ENCODE results near the gene NPAS3.

NPAS3 gene

DNA sequence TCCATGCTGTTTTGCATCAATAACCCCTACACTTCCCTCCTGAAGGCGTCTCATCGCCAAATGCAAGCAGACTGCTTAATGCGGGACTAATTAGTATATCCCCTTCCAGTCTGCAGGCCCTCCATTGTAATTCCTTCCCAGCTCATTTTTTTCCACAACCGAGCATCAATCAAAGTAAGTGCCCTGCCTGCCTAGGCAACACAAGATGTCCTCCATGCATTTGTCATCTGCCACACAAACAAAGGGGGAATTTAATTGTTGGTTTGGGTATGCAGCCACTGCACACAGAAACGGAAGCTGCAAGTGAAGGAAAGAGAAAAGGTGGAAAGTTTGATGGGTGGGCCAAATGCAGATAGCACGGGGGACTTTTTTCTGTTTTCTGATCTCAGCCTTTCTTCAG lies 844.2 kb downstream of the NPAS3 start:
- CTCF ChIA-PET = interaction anchor here (0.5 to 1.6 kb wide), 3 partner anchors 10 to 401 kb away, joined by 3 to 10 read pairs (median 3); no protein-coding TSS in a partner anchor

DNA sequence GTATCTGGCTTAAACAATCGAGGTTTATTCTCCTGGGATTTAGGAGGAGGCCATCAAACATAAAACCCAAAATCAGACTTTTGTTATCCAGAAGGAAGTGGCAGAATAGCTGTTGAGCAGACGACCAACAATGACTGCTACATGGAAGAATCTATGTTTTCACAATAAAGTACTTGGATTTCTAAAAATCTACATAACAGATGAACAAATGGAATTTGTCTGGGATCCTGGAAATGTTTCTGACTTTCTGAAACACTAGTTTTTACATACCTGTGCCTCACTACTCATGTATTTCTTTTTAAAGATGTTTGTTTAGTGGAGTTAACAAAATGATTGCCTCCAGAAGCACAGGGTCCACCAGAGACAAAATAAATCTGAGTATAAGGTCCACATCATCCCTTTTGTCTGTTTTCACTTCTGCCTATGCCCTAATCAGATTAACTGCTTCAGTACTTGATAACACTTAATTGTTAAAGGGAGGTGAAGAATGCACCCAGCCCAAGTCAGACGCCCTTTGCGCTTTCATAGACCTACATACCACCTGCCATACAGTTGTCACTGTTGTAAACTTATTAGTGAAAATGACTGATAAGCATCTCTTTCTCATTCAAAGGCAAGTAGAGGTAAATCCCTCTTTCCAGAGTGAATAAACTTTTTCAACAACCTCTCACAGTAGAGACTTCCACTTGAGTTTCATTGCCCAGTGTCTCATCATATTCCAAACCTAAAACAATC lies 847.6 kb downstream of the NPAS3 start:
- no peak overlapping the region for H3K27ac ChIP-seq
- no peak for DNase-seq (ENCODE audit: low spot score)
- POLR2A ChIA-PET (ENCODE audit: low non-redundant PET) = no interaction called here
- TF ChIP-seq, protein P1, sequence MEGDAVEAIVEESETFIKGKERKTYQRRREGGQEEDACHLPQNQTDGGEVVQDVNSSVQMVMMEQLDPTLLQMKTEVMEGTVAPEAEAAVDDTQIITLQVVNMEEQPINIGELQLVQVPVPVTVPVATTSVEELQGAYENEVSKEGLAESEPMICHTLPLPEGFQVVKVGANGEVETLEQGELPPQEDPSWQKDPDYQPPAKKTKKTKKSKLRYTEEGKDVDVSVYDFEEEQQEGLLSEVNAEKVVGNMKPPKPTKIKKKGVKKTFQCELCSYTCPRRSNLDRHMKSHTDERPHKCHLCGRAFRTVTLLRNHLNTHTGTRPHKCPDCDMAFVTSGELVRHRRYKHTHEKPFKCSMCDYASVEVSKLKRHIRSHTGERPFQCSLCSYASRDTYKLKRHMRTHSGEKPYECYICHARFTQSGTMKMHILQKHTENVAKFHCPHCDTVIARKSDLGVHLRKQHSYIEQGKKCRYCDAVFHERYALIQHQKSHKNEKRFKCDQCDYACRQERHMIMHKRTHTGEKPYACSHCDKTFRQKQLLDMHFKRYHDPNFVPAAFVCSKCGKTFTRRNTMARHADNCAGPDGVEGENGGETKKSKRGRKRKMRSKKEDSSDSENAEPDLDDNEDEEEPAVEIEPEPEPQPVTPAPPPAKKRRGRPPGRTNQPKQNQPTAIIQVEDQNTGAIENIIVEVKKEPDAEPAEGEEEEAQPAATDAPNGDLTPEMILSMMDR (conservative IDR thresholded peaks at IDR 0.05; ENCODE audit: low read depth) = no peak
- CTCF ChIA-PET = interaction anchor here (0.6 kb wide), 1 partner anchor 449 kb away, joined by 3 read pairs; no protein-coding TSS in a partner anchor

More for the DNA sequence above, 844.2 kb downstream of the NPAS3 start:
- H3K27ac ChIP-seq = no peak overlapping the region
- POLR2A ChIA-PET (ENCODE audit: low non-redundant PET) = no interaction called here
- no peak for DNase-seq (ENCODE audit: low spot score)
- TF ChIP-seq, protein P1 (conservative IDR thresholded peaks at IDR 0.05; ENCODE audit: low read depth) = no peak

DNA sequence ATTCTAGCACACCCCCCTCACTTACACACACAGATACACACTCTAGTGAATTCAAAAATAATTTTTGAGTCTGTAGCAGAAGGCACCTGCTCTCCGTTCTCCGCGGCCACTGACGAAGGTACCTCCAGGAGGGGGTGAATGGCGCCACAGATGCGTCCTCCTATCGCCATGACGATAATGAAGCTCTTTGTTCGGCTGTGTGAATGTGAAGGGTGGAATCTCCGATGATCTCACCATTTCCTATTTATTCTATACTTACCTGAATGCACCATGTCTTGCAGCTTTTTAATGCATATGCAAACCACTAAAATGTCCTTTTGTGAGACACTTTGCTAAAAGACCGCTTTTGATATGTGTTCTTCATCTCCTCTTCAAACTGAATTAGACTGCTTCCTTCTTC lies 849.5 kb downstream of the NPAS3 start:
- ChIA-PET POLR2A (ENCODE audit: low non-redundant PET) (no interaction called here), CTCF (no interaction called here)
- DNase-seq (ENCODE audit: low spot score) = no peak
- H3K27ac ChIP-seq = no peak overlapping the region
- TF ChIP-seq, protein P1 (conservative IDR thresholded peaks at IDR 0.05; ENCODE audit: low read depth) = no peak

DNA sequence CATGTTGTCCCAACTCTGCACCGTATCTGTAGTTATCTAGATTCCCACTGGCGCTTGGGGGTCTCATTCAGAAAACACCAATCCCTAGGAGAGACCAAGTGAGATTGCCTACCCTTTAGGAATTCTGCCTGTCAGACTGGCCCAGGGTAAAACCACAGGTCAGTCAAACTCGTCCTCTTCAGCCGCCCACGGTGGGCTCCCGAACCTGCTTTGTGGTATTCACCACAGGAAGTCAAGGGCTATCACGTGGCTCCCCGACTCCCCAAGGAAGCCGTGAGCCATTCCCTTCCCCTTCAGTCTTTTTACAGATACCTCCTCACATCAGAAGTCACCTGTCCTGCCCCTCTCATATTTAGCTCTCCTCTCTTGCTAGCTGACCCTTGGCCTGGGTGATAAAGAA lies 852.3 kb downstream of the NPAS3 start:
- no peak for DNase-seq (ENCODE audit: low spot score)

DNA sequence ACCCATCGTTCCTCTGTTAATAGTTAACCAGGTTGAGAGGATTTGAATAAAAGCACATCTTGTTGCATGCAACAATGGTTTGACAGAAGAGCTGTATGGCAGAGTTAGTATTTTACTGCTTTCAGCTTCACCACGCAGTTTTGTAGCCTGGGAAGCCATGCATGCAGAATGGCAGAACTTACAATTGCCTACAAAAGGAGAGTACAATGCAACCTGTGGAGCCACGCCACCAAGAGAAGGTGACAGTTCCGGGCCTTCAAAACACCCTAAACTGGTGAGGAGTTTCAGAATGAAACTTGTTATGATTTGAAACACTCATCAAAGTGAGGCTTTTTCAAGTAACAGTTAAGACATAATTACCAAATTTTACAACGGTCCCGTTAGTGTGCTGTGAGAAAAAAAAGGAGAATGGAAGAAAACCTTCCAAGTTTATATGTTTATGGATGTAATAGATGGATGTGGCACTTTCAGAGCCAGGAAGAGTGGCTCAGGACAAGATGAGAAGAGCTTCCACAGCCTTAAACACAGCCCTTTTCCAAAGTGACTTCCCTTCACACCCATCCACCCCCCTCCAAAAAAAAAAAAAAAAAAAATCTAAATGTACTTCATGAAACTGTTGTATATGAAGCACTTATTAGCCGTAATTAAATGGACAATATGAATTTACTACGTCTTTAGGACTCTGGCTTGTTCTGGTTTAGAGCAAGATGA lies 853.5 kb downstream of the NPAS3 start:
- TF ChIP-seq, protein P1 (conservative IDR thresholded peaks at IDR 0.05; ENCODE audit: low read depth) = no peak
- ChIA-PET CTCF (interaction anchor here (0.5 to 1.5 kb wide), 14 partner anchors 9 to 1452 kb away, joined by 3 to 10 read pairs (median 4); no protein-coding TSS in a partner anchor), POLR2A (ENCODE audit: low non-redundant PET) (no interaction called here)
- no peak overlapping the region for H3K27ac ChIP-seq
- DNase-seq (ENCODE audit: low spot score) = no peak

More for the DNA sequence above, 852.3 kb downstream of the NPAS3 start:
- ChIA-PET CTCF (no interaction called here), POLR2A (ENCODE audit: low non-redundant PET) (no interaction called here)
- TF ChIP-seq, protein P1 (conservative IDR thresholded peaks at IDR 0.05; ENCODE audit: low read depth) = no peak
- H3K27ac ChIP-seq = no peak overlapping the region

DNA sequence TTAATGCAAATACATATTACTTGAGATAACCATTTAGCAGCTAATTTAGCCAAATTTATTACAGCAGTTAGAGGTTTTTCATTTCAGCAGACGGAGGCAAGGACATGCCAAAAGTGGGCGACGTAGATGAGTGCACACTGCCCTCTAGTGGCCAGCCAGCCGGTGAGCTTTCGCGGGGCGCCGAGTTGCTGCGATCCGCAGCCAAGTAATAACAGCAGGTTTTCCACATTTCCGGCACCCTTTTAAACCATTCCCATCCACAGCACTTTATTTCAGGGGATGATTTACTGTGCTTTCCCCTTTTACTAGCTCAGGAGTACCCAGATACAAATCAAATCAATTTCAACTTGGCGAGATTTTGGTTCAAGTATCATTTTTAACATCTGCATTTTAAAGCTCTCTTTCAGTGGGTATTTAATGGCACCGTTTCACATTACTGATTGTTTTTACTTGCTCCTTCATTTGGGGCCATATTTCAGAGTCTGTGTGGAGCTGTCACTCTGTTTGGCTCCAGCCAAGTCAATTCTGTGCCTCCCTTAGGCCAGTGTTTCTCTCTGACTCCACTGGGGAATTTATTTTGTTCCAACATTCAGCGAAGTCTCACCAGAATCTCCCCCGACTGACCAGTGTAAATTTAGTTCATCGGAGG lies 854.2 kb downstream of the NPAS3 start:
- CTCF ChIA-PET = interaction anchor here (0.5 to 1.5 kb wide), 22 partner anchors 9 to 1452 kb away, joined by 3 to 10 read pairs (median 3); no protein-coding TSS in a partner anchor

More for the DNA sequence above, 854.2 kb downstream of the NPAS3 start:
- POLR2A ChIA-PET (ENCODE audit: low non-redundant PET) = no interaction called here
- no peak overlapping the region for H3K27ac ChIP-seq
- TF ChIP-seq, protein P1 (conservative IDR thresholded peaks at IDR 0.05; ENCODE audit: low read depth) = peak; percentile 94
- peak; percentile 72 for DNase-seq (ENCODE audit: low spot score)

Data from RWPE1 (cell line).